Upper lobe of left lung (tissue), 4 donors: ENCODE data around the gene ADGRG3.

Experiments used
- CTCF ChIP-seq, 6 experiments: fragments of 450-650 bp in 4 of 6; fragments of 200-600 bp in 2 of 6; sonication (generic) in 2 of 6; IDR thresholded peaks; one replicate each; pipeline ENCODE4 v1.5.1; 2016 to 2019; ENCODE audit warnings: antibody characterized with exemption in 6 of 6
- POLR2A ChIP-seq, 4 donors: fragments of 450-650 bp; IDR thresholded peaks; one replicate each; pipeline ENCODE4 v1.5.1; 2016 to 2017; ENCODE audit warnings: antibody characterized with exemption in 4 of 4, mild to moderate bottlenecking in 2 of 4
- POLR2AphosphoS5 ChIP-seq, 2 donors: sonication (generic); formaldehyde crosslinking; IDR thresholded peaks; one replicate each; pipeline ENCODE4 v1.5.1; 2017; ENCODE audit warnings: antibody characterized with exemption in 2 of 2

GRCh38 chr16:57643910-57644309 is 24.2 kb upstream of the ADGRG3 start:
- no peak for TF ChIP-seq CTCF (IDR thresholded peaks at IDR 0.05)
- TF ChIP-seq POLR2A (IDR thresholded peaks at IDR 0.05), result no peak
- TF ChIP-seq POLR2AphosphoS5 (IDR thresholded peaks at IDR 0.05), result no peak
